Stimulated activated naive CD8-positive, alpha-beta T cell treated with anti-CD3 and anti-CD28 coated beads, Interleukin-15, Interleukin-2, amounts not matched to agents 100 ng/mL and 50 ng/mL, for 24 hours (primary cell): ENCODE results near the gene CDYL.

ENCODE experiments used
- H3K27ac Mint-ChIP-seq: one replicate; pipeline ENCODE4 v1.8.0; 2021; ENCODE audit warnings: mild to moderate bottlenecking, mixed read lengths
- H3K27me3 Mint-ChIP-seq: one replicate; pipeline ENCODE4 v1.8.0; 2021; ENCODE audit warnings: mixed read lengths
- H3K36me3 Mint-ChIP-seq: one replicate; pipeline ENCODE4 v1.8.0; 2021; ENCODE audit warnings: low read depth, mixed read lengths
- H3K4me1 Mint-ChIP-seq: one replicate; pipeline ENCODE4 v1.8.0; 2021; ENCODE audit warnings: low read depth, mixed read lengths
- H3K4me3 Mint-ChIP-seq: one replicate; pipeline ENCODE4 v1.8.0; 2021; ENCODE audit warnings: mild to moderate bottlenecking, mixed read lengths
- H3K9me3 Mint-ChIP-seq: one replicate; pipeline ENCODE4 v1.8.0; 2021; ENCODE audit warnings: mixed read lengths

Gene CDYL

DNA sequence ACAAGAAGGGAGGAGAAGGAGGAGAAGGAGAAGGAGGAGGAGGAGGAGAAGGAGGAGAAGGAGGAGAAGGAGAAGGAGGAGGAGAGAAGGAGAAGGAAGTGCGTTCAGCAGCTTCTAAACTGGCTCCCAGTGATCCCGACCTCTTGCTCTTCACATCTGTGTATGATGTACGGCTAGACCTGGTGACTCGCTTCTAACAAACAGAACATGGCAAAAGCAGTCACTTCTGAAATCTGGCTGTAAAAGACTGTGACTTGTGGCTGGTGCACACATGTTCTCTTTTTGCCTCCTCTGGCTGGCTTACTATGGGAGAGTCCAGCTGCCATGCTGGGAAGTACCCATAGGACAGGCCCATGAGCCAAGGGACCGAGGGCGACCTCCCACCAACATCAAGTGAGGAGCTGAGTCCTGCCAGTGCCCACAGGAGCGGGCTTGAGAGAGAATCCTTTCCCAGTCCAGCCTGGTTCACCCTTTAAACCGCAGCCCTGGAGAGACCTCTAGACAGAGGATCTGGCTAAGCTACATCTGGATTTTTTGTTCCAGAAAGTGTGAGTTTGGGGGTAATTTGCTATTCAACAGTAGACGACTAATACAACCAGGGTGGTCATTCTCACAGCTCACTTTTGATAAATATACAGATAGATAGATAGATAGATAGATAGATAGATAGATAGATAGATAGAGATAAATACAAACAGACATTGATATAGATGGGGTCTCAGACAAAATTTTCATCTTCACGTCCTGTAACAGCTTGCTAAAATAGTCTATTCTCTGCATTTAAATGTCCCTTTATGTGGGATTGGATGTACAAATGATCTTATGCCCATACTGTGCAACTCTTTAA is 185.3 kb downstream of the CDYL start:
- Mint-ChIP-seq H3K4me3 (no peak overlapping the region), H3K4me1 (no peaks in the 10 kb centered on the region), H3K27ac (no peak overlapping the region)

DNA sequence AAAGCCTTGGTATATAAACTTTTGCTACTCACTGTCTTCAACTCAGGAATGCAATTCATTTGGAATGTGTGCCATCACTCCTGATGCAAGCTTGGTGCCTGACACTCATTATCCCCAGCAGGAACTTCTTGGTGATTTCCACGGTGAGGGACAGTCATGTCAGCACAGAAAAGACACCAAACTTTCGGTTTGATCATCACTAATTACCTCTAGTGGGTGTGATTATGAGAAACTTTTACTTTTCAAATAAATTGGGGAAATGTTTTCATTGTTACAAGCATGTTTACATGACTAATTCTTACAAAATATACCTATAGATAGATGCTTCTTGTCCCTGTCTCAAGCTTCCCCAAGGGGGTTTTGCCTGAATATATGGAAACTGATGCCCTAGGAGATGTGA is 186.7 kb downstream of the CDYL start:
- peaks cover 16% of the 10 kb centered on the region for H3K27me3 Mint-ChIP-seq
- no peak overlapping the region for H3K27ac Mint-ChIP-seq
- no peaks in the 10 kb centered on the region for H3K36me3 Mint-ChIP-seq

More for the DNA sequence above, 185.3 kb downstream of the CDYL start:
- Mint-ChIP-seq H3K36me3 (peaks cover 6% of the 10 kb centered on the region), H3K9me3 (no peaks in the 10 kb centered on the region), H3K27me3 (peaks cover 16% of the 10 kb centered on the region)

DNA sequence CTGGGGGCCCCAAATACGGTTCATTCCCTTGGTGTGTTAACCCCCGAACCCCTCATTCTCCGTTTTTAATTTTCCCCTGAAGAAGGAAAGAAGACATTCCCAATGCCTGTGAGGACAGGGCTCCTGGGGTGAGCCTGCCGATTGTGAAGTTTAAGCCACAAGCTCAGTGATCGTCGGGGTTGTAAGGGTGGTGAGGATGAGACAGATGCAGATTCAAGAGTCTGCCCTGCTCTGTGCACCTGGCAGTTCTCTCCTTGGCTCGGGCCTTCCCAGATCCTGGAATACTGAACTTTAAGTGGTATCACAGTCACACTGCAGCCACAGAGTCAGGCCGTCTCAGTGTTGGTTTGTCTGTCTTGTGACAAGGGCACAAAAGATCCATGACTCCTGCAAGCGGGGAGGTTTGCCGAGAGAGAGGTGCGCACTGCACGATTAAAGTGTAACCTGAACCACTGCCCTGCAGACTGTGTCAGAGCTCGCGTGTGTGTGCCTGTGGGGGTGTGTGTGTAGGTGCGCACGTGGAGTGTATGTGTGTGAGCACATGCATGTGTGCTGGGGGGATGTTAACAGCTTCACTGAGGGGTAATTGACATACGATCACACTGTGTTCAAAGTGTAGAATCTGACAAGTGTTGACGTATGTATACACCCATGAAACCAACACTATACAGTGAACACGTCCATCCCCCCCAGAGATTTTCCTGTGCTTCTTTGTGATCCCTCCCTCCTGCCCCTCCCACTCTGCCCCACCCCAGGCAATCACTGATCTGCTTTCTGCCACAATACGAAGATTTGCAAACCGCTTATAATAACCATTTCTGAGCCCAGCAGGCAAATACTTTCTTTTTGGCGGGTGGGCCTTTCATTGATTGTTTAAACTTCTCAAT is 188.7 kb downstream of the CDYL start:
- Mint-ChIP-seq H3K27me3 (peaks cover 9% of the 10 kb centered on the region), H3K9me3 (no peaks in the 10 kb centered on the region), H3K4me1 (no peaks in the 10 kb centered on the region), H3K27ac (no peak overlapping the region), H3K4me3 (no peak overlapping the region), H3K36me3 (no peaks in the 10 kb centered on the region)

More for the DNA sequence above, 186.7 kb downstream of the CDYL start:
- Mint-ChIP-seq H3K9me3 (no peaks in the 10 kb centered on the region), H3K4me3 (no peak overlapping the region), H3K4me1 (no peaks in the 10 kb centered on the region)

DNA sequence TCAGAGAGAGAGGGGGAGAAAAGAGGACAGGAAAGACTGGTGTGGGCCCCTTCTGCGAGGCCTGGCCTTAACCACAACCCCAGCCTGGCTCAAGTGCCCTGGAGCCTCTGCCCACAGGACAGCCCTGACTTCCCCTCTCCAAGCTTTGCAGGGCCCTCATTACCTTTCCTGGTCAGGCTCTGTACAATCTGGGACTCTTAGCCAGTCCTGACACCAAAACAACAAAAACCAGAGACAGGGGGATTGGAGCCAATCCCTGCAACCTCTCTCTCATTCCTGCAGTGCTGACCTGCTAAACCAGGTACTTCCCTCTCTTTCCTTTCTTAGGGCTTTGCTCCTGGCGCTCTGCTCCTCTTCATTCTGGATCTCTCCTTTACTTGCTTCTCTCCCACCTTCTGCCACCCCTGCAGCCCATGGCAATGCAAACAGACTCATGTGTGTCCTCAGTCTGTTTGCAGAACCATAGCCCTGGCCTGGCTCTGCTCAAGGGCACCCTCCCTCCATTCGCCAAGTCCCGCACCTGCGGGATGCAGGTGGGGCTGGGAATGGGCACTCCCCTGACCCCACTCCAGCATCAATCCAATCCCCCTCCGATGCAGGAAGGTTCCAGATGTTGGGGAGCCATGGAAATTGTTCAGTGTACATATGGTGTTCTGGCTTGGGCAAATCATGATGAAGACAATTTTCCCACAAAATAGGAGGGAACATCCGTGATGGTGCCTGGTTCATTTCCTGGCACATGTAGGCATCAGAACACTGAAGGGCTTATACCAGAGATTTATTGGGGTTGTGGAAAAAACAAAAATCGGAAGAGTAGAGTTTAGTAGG is 189.6 kb downstream of the CDYL start:
- no peaks in the 10 kb centered on the region for H3K36me3 Mint-ChIP-seq
- no peaks in the 10 kb centered on the region for H3K4me1 Mint-ChIP-seq
- H3K27me3 Mint-ChIP-seq: peaks cover 3% of the 10 kb centered on the region
- no peak overlapping the region for H3K4me3 Mint-ChIP-seq
- H3K9me3 Mint-ChIP-seq: no peaks in the 10 kb centered on the region
- no peak overlapping the region for H3K27ac Mint-ChIP-seq

DNA sequence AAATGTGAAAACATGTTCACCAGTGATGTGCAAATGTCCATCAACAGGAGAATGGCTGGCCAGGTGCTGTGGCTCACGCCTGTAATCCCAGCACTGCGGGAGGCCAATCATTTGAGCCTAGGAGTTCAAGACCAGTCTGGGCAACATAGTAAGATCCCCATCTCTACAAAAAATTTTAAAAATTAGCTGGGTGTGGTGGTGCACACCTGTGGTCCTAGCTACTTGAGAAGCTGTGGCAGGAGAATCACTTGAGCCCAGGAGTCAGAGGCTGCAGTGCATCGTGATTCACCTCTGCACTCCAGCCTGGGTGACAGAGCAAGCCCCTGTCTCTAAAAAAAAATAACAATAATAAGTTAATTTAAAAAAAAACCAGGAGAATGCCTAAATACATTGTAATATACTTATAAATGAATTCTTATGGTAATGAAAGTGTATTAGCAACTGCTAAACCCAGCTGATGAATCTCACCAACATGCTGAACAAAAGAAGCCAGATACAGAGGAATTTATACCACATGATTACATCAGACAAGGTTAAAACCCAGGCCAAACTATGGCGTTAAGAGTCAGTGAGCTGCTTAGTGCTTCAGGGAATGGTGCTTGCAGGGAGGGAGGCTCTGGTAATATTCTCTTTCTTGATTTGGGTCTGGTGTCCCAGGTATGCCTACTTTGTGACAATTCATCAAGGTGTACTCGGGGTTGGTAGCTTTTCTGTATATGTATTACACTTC is 191.3 kb downstream of the CDYL start:
- Mint-ChIP-seq H3K4me1 (no peaks in the 10 kb centered on the region), H3K27ac (no peak overlapping the region), H3K4me3 (no peak overlapping the region), H3K36me3 (no peaks in the 10 kb centered on the region), H3K9me3 (no peaks in the 10 kb centered on the region), H3K27me3 (no peaks in the 10 kb centered on the region)

DNA sequence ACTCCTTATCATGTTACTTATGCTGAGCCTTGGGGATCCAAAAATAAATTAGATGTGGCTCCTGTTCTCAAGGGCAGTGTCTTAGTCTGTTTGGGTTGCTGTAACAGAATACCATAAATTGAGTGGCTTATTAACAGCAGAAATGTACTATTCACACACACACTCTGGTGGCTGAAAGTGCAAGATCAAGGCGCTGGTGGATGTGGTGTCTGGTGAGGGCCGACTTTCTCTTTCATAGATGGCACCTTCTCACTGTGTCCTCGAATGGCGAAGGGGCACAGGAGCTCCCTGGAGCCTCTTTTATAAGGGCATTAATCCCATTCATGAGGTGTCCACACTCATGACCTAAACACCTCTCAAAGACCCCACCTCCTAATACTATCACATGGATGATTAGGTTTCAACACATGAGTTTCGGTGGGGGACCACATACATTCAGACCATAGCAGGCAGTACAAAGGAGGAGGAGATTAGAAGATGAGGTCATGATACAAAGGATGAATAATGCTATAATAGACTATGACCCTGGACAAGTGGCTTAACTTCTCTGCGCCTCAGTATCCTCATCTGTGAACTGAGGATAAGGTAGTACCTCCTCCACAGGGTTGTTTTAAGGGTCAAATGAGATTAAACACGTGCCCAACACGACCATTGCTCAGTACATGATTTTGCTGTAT is 193.5 kb downstream of the CDYL start:
- Mint-ChIP-seq H3K27me3 (no peaks in the 10 kb centered on the region), H3K9me3 (no peaks in the 10 kb centered on the region)

DNA sequence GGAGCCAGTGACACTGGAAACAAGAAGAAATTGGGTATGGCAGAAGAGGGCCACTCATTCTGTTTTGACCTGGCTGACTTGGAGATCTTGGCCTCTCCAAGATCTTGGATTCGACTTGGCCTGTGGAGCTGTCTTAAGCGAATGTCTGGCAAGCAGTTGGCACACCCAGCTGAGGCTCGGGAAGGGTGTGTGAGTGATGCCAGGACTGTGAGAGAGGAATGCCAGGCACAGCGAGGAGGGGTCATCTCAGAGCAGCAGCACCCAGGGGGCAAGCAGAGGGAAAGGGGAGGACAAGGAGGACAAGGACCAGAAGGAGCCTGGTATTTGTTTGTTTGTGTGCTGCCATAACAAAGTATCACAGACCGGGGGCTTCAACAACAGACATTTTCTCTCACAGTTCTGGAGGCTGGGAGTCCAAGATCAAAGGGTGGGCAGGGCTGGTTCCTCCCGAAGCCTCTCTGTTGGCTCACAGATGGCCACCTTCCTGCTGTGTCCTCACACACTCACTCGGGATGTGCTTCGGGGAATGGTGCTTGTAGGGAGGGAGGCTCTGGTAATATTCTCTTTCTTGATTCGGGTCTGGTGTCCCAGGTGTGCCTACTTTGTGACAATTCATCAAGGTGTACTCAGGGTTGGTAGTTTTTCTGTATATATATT is 194.7 kb downstream of the CDYL start:
- Mint-ChIP-seq H3K4me1 (no peaks in the 10 kb centered on the region), H3K27me3 (no peaks in the 10 kb centered on the region), H3K9me3 (no peaks in the 10 kb centered on the region), H3K4me3 (no peak overlapping the region), H3K27ac (no peak overlapping the region), H3K36me3 (no peaks in the 10 kb centered on the region)

More for the DNA sequence above, 193.5 kb downstream of the CDYL start:
- Mint-ChIP-seq H3K36me3 (no peaks in the 10 kb centered on the region), H3K4me3 (no peak overlapping the region), H3K27ac (no peak overlapping the region), H3K4me1 (no peaks in the 10 kb centered on the region)

DNA sequence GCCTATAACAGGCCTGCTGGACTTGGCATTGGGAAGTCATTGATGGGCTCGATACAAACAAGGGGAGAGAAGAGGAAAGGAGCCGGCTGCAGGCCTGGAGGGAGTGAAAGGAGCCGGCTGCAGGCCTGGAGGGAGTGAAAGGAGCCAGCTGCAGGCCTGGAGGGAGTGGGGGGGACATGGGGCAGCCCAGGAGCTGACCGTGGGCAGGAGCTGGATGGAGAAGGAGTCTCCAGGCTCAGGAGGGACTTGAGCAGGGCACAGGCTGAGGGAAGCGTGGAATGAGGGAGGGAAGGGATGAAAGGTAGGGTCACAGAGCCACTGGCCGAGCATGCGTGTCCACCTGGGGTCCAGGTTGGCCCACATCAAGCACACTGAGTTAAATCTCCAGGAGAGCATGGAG is 195.6 kb downstream of the CDYL start:
- Mint-ChIP-seq H3K27ac (no peak overlapping the region), H3K4me3 (no peak overlapping the region), H3K27me3 (peaks cover 7% of the 10 kb centered on the region), H3K4me1 (no peaks in the 10 kb centered on the region), H3K9me3 (peaks cover 7% of the 10 kb centered on the region), H3K36me3 (no peaks in the 10 kb centered on the region)

DNA sequence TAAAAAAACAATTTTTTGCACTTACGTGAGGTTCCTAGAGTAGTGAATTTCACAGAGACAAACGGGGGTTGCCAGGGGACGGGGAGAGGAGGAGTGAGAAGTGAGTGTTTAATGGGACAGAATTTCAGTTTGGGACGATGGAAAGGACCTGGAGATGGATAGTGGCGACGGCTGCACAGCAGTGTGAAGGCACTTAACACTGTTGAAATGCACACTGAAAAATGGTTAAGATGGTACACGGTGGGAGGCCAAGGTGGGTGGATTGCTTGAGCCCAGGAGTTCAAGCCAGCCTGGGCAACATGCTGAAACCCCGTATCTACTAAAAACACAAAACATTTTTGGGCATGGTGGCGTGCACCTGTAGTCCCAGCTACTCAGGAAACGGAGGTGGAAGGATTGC is 196.2 kb downstream of the CDYL start:
- Mint-ChIP-seq H3K9me3 (peaks cover 10% of the 10 kb centered on the region), H3K4me3 (no peak overlapping the region), H3K36me3 (no peaks in the 10 kb centered on the region), H3K4me1 (no peaks in the 10 kb centered on the region), H3K27me3 (peaks cover 10% of the 10 kb centered on the region), H3K27ac (no peak overlapping the region)

DNA sequence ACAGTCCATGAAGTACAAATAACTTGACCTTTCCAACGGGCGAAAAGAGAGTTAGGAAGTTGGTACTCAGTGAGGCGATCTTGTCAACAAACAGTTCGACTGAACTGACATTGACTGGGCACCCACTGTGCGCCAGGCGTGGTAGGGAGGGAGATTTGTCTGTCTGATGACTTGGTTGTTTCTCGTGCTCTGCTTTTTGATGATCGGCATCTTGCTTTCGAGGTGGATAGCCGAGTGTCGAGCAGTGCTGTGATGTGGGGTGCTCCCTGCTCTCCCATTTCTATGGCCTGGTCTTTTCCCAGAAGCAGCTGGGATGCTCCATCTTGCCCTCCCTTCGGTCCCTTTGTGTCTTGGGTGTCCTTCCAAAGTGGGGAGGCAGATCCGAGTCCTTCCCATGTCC is 197.2 kb downstream of the CDYL start:
- no peak overlapping the region for H3K4me3 Mint-ChIP-seq
- H3K36me3 Mint-ChIP-seq: no peaks in the 10 kb centered on the region
- no peaks in the 10 kb centered on the region for H3K4me1 Mint-ChIP-seq
- H3K9me3 Mint-ChIP-seq: peaks cover 10% of the 10 kb centered on the region
- peaks cover 10% of the 10 kb centered on the region for H3K27me3 Mint-ChIP-seq
- no peak overlapping the region for H3K27ac Mint-ChIP-seq

DNA sequence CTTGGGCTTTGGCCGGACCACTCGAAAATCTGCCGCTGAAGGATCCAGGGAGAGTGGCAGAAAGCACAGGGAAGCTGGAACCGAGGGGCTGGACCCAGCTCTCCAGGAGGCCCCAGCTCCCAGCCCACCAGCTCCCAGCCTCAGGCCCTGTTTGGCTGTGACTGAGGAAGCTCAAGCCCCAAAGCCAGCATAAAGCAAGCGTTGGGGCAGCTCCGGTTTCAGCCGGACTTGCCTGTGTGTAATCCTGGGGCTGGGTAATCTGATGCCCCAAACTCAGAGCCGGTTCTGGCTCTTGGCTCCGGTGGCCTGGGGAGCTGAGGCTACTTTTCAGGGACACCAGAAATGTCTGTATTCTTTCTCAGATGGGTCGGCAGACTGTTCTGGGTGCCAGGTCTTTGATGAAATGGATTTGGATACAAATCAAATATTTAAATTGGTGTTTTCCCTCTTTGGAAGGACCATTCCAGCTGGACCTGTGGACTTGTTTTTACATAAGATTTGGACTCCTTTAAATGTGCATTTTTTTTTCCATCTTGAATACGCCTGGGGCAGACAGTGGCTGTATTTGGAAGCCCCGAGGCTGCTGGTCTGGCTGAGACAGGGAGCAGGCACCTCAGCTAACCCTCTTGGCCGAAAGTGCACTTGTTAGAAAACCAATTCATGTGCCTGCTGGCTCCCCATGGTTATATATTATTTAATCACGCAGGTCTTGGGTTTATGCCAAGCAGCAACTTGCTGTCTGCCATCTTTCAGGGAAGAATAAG is 198.0 kb downstream of the CDYL start:
- peaks cover 10% of the 10 kb centered on the region for H3K27me3 Mint-ChIP-seq
- H3K4me3 Mint-ChIP-seq: no peak overlapping the region
- H3K9me3 Mint-ChIP-seq: peaks cover 10% of the 10 kb centered on the region
- no peak overlapping the region for H3K27ac Mint-ChIP-seq
- no peaks in the 10 kb centered on the region for H3K36me3 Mint-ChIP-seq
- H3K4me1 Mint-ChIP-seq: no peaks in the 10 kb centered on the region

DNA sequence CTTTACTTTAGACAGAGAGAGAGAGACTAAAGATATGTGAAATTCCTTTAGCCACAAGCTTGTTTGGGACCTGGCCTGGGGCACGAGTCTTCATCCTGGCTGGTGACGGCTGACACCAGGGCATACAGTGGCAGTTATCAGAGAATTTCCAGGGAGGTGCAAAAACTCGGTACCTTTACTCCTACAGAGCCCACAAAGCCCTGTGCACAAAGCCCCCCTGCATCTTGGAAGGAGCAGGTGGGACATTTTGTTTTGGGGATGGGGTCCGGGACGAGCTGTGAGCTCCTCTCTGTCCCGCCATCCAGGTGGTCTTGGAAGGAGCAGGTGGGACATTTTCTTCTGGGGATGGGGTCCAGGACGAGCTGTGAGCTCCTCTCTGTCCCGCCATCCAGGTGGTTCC is 198.8 kb downstream of the CDYL start:
- Mint-ChIP-seq H3K4me1 (no peaks in the 10 kb centered on the region), H3K27me3 (peaks cover 10% of the 10 kb centered on the region), H3K9me3 (peaks cover 15% of the 10 kb centered on the region)

DNA sequence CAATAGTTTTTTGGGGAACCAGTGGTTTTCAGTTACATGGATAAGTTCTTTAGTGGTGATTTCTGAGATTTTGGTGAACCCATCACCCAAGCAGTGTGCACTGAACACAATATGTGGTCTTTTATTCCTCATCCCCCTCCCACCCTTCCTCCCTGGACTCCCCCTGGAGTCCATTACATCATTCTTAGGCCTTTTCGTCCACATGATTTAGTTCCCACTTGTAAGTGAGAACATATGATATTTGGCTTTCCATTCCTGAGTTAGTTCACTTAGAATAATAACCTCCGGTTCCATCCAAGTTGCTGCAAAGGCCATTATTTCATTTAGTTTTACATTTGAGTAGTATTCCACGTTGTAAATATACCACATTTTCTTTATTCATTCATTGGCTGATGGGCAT is 199.3 kb downstream of the CDYL start:
- Mint-ChIP-seq H3K36me3 (peaks cover 3% of the 10 kb centered on the region), H3K9me3 (peaks cover 15% of the 10 kb centered on the region), H3K27me3 (peaks cover 10% of the 10 kb centered on the region), H3K4me1 (no peaks in the 10 kb centered on the region), H3K27ac (no peak overlapping the region), H3K4me3 (no peak overlapping the region)

More for the DNA sequence above, 198.8 kb downstream of the CDYL start:
- H3K4me3 Mint-ChIP-seq: no peak overlapping the region
- H3K27ac Mint-ChIP-seq: no peak overlapping the region
- H3K36me3 Mint-ChIP-seq: peaks cover 3% of the 10 kb centered on the region
